ENCODE data around the gene FBXO15. TPM values are rescaled to one million over a fixed set of nuclear protein-coding genes. Genes with fewer than 3 reads are reported as not detected.

The FBXO15 gene
- total and polyA plus RNA-seq, 2 donors (not counting 1 experiment from before 2014, with no cell fraction given), result 0.77 to 0.83 TPM

DNA sequence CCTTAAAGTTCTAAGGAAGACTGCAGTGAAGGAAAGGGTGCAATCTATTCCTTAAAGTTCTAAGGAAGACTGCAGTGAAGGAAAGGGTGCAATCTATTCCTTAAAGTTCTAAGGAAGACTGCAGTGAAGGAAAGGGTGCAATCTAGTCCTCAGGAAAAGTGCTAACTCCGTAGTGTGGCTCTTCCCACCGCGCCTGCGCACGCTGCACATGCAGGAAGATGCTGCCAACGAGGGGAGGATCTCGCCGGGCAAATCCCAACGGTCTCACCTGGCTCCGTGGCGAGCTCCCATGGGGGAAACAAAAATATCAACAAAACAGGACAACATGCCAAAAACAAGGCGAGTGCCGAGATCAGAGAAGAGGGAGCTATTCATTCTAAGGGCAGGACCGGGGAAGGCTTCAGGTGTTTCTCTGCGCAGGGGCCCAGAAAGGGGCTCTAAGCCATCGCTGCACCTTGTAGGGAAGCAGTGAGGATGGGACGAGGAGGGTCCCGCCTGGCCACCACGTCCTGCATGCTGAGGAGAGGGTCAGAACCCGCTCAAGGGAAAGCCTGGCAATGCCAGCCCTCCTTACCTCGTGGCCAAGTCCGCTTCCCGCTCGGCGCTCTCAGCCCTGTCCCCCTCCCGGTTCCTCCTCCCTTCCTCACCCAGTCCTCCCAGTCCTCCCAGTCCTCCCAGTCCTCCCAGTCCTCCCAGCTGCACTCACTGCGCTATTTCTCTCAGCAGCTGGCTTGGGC, 25.2 kb upstream of the FBXO15 start:
- no peaks in the 10 kb centered on the region for H3K27me3 ChIP-seq (ENCODE audit: control insufficient read depth, insufficient read depth, low read length)
- H3K79me2 ChIP-seq (ENCODE audit: control insufficient read depth, insufficient read depth, low read length), result no peaks in the 10 kb centered on the region
- H3K36me3 ChIP-seq (ENCODE audit: control insufficient read depth, insufficient read depth, low read length), result no peaks in the 10 kb centered on the region
- no peak overlapping the region for H3K4me2 ChIP-seq (ENCODE audit: extremely low read depth, insufficient read depth, low read length)
- H3K4me1 ChIP-seq (ENCODE audit: control insufficient read depth, extremely low read depth, insufficient read depth, low read length), result no peaks in the 10 kb centered on the region
- TF ChIP-seq CTCF (conservative IDR thresholded peaks at IDR 0.05 in 1 of 2, IDR thresholded peaks at IDR 0.05 in 1 of 2; ENCODE audit: low read depth in 1 of 2, low read length in 2 of 2), result no peak
- no peak for TF ChIP-seq EZH2 (IDR thresholded peaks at IDR 0.05; ENCODE audit: low read length, missing control alignments)
- DNase-seq (ENCODE audit: low read depth in 2 of 2), result no peak
- no peak overlapping the region for H2AFZ ChIP-seq (ENCODE audit: low read length)
- H3K27ac ChIP-seq (ENCODE audit: insufficient read depth, low read length), result no peak overlapping the region
- H3K9ac ChIP-seq (ENCODE audit: insufficient read depth, low read length), result no peak overlapping the region
- H3K4me3 ChIP-seq (replicated peaks in 1 of 4; ENCODE audit: control extremely low read depth in 1 of 4, insufficient read depth in 1 of 4, low read depth in 3 of 4, low read length in 4 of 4), result peak overlapping the region in 1 of 4 experiments; percentile 33
- H3K9me3 ChIP-seq (ENCODE audit: control insufficient read depth, insufficient read depth, low read depth, low read length), result no peaks in the 10 kb centered on the region
- no peaks in the 10 kb centered on the region for H4K20me1 ChIP-seq (ENCODE audit: control insufficient read depth, extremely low read depth, insufficient read depth, low read length)

DNA sequence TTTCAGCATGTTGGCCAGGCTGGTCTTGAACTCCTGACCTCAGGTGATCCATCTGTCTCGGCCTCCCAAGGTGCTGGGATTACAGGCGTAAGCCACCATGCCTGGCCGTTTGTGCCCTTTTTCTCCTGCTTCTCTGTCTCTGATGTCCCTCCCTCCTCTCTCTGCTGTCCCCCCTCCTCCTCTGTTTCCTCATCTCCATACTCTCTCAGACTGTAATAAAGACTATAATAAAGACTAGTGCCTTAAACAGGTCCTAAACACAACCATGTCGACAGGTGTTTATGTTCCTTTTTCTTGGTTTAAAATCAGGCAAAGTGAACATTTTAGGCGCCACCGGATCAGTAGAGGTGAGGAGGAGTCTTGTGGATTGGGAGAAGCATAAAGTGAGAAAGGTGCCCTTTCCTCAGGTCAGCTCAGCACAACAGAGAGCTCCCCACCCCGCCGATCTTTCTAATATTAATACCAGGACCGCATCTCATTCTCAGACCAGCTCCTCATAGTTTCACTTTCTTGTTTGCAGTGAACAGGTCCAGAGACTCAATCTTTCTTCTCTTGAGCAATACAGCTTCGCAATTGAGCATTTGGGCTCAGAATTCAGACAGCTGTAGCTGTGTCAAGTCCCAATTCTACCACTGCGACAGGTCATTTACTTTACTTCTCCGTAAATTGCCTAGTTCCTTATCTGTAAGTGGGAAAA, 24.4 kb upstream of the FBXO15 start:
- DNase-seq (ENCODE audit: low read depth in 2 of 2), result peak in 1 of 2 donors; percentile 11
- Histone ChIP-seq H3K4me3 (replicated peaks in 1 of 4; ENCODE audit: control extremely low read depth in 1 of 4, insufficient read depth in 1 of 4, low read depth in 3 of 4, low read length in 4 of 4) (peak overlapping the region; percentile 5 to 35 (median 26)), H2AFZ (ENCODE audit: low read length) (peak overlapping the region; percentile 36)

More for the DNA sequence above, 24.4 kb upstream of the FBXO15 start:
- Histone ChIP-seq H3K4me2 (ENCODE audit: extremely low read depth, insufficient read depth, low read length) (peak overlapping the region; percentile 72), H3K27me3 (ENCODE audit: control insufficient read depth, insufficient read depth, low read length) (no peaks in the 10 kb centered on the region), H3K27ac (ENCODE audit: insufficient read depth, low read length) (no peak overlapping the region), H3K9me3 (ENCODE audit: control insufficient read depth, insufficient read depth, low read depth, low read length) (no peaks in the 10 kb centered on the region), H3K36me3 (ENCODE audit: control insufficient read depth, insufficient read depth, low read length) (no peaks in the 10 kb centered on the region), H3K9ac (ENCODE audit: insufficient read depth, low read length) (no peak overlapping the region), H3K4me1 (ENCODE audit: control insufficient read depth, extremely low read depth, insufficient read depth, low read length) (no peaks in the 10 kb centered on the region), H4K20me1 (ENCODE audit: control insufficient read depth, extremely low read depth, insufficient read depth, low read length) (no peaks in the 10 kb centered on the region), H3K79me2 (ENCODE audit: control insufficient read depth, insufficient read depth, low read length) (no peaks in the 10 kb centered on the region)
- TF ChIP-seq CTCF (conservative IDR thresholded peaks at IDR 0.05 in 1 of 2, IDR thresholded peaks at IDR 0.05 in 1 of 2; ENCODE audit: low read depth in 1 of 2, low read length in 2 of 2), result no peak

Data from fibroblast of lung (primary cell).